Keratinocyte (primary cell): ENCODE measurements around the gene EPOP. TPM values are rescaled to one million over a fixed set of nuclear protein-coding genes. Genes with fewer than 3 reads are reported as not detected.

ENCODE experiments used
- DNase-seq: peaks from one replicate; pipeline ENCODE4 v3.0.0-alpha.2; 2011; ENCODE audit warnings: low read depth, missing footprints, low spot score
- FAIRE-seq: peaks from 2 replicates; lab custom pipeline; 2011; peaks lifted over from hg19 to GRCh38; lab: Jason Lieb, UNC
- H2AFZ ChIP-seq: 2 replicates; pipeline ENCODE4 v1.6.0; 2012; ENCODE audit warnings: low read length, control low read depth, inconsistent platforms; ENCODE audit not compliant: control insufficient read depth
- H3K27ac ChIP-seq: 2 replicates; pipeline ENCODE4 v1.5.1; 2011; ENCODE audit warnings: low read length; ENCODE audit not compliant: control insufficient read depth, insufficient read depth
- H3K27me3 ChIP-seq: 3 replicates; pipeline ENCODE4 v1.6.0; 2011; ENCODE audit warnings: low read length; ENCODE audit not compliant: control insufficient read depth, insufficient read depth; ENCODE audit errors: extremely low read depth
- H3K36me3 ChIP-seq, 2 experiments: 2 replicates in 1 of 2; 3 replicates in 1 of 2; pipeline ENCODE4 v1.5.1; 2011; ENCODE audit warnings: low read length in 2 of 2, mild to moderate bottlenecking in 1 of 2; ENCODE audit not compliant: control insufficient read depth in 2 of 2, insufficient read depth in 2 of 2; ENCODE audit errors: extremely low read depth in 1 of 2
- H3K4me1 ChIP-seq: 3 replicates; pipeline ENCODE4 v1.5.1; 2011; ENCODE audit warnings: low read length; ENCODE audit not compliant: control insufficient read depth, insufficient read depth; ENCODE audit errors: extremely low read depth
- H3K4me2 ChIP-seq: 3 replicates; pipeline ENCODE4 v1.6.0; 2011; ENCODE audit warnings: low read depth, low read length; ENCODE audit not compliant: control insufficient read depth, insufficient read depth; ENCODE audit errors: extremely low read depth
- H3K4me3 ChIP-seq, 3 experiments: fragments of 200-600 bp in 1 of 3; sonication (generic) in 1 of 3; 2 replicates in 2 of 3; 3 replicates in 1 of 3; pipeline ENCODE4 v1.5.1; 2011 to 2016; ENCODE audit warnings: low read length in 3 of 3, mild to moderate bottlenecking in 3 of 3, control low read depth in 2 of 3, inconsistent platforms in 1 of 3, low read depth in 1 of 3, mixed read lengths in 1 of 3, mixed run types in 1 of 3, moderate library complexity in 1 of 3; ENCODE audit not compliant: control insufficient read depth in 2 of 3, insufficient read depth in 2 of 3; ENCODE audit errors: extremely low read depth in 1 of 3
- H3K79me2 ChIP-seq: 2 replicates; pipeline ENCODE4 v1.6.0; 2012; ENCODE audit warnings: low read length; ENCODE audit not compliant: control insufficient read depth, insufficient read depth
- H3K9ac ChIP-seq: 3 replicates; pipeline ENCODE4 v1.6.0; 2011; ENCODE audit warnings: low read length; ENCODE audit not compliant: control insufficient read depth, insufficient read depth; ENCODE audit errors: extremely low read depth
- H3K9me1 ChIP-seq: 3 replicates; pipeline ENCODE4 v1.6.0; 2011; ENCODE audit warnings: low read length; ENCODE audit not compliant: control insufficient read depth, insufficient read depth; ENCODE audit errors: extremely low read depth
- H3K9me3 ChIP-seq: 2 replicates; pipeline ENCODE4 v1.5.1; 2012; ENCODE audit warnings: low read depth, low read length; ENCODE audit not compliant: control insufficient read depth
- H4K20me1 ChIP-seq: 3 replicates; pipeline ENCODE4 v1.6.0; 2011; ENCODE audit warnings: low read length; ENCODE audit not compliant: control insufficient read depth, insufficient read depth; ENCODE audit errors: extremely low read depth
- EZH2 ChIP-seq: IDR thresholded peaks from one replicate; pipeline ENCODE4 v1.6.1; 2012; ENCODE audit warnings: inconsistent platforms, mild to moderate bottlenecking, low read length, moderate library complexity
- dilution Hi-C: fragments of 300-500 bp; cut with MboI; formaldehyde crosslinking; loops from one replicate; pipeline ENCODE4 v1.7.0; 2020; ENCODE audit warnings: low sequenced_read_pairs; ENCODE audit not compliant: extremely low pct_ligation_motif_present
- polyA plus RNA-seq, 5 experiments: library from polyadenylated mRNA; depleted of rRNA in 3 of 5; stranded (reverse) in 3 of 5; stranded (forward) in 1 of 5; unstranded in 1 of 5; fragments of >200 nt; gene quantifications; 1 replicate in 1 of 5; 2 replicates in 3 of 5; 3 replicates in 1 of 5; pipeline versions ENCODE4 v1.2.1 to v1.2.3, GENCODE V29; 2011 to 2012; ENCODE audit warnings: missing spikeins in 2 of 5, low read depth in 1 of 5, low replicate concordance in 1 of 5
- TF ChIP-seq, protein P1 (sequence below), 3 experiments: IDR thresholded peaks in 1 of 3; conservative IDR thresholded peaks in 1 of 3; optimal IDR thresholded peaks in 1 of 3; 2 replicates in 2 of 3; 3 replicates in 1 of 3; pipeline versions ENCODE3 to v1.5.1; 2011; ENCODE audit warnings: low read length in 3 of 3, mild to moderate bottlenecking in 3 of 3, moderate library complexity in 2 of 3, control low read depth in 1 of 3, inconsistent platforms in 1 of 3; ENCODE audit not compliant: insufficient read depth in 2 of 3; ENCODE audit errors: extremely low read depth in 1 of 3

Gene EPOP
- polyA plus RNA-seq, 1 donor (not counting 4 experiments of a cell fraction or from before 2014, with no cell fraction given): 3.2 TPM

GRCh38 chr17:38667099-38667786 is 7.5 kb downstream of the EPOP start:
- Histone ChIP-seq H3K27me3 (peaks cover 24% of the 10 kb centered on the region), H3K9ac (no peak overlapping the region), H3K9me1 (no peaks in the 10 kb centered on the region), H3K79me2 (no peaks in the 10 kb centered on the region), H3K4me1 (peaks cover 7% of the 10 kb centered on the region), H2AFZ (no peak overlapping the region), H3K4me3 (no peak overlapping the region), H3K36me3 (no peaks in the 10 kb centered on the region), H3K4me2 (no peak overlapping the region), H3K27ac (no peak overlapping the region), H4K20me1 (no peaks in the 10 kb centered on the region), H3K9me3 (no peaks in the 10 kb centered on the region)
- DNase-seq (no peak), FAIRE-seq (no peak)
- TF ChIP-seq EZH2: no peak
- TF ChIP-seq, protein P1, sequence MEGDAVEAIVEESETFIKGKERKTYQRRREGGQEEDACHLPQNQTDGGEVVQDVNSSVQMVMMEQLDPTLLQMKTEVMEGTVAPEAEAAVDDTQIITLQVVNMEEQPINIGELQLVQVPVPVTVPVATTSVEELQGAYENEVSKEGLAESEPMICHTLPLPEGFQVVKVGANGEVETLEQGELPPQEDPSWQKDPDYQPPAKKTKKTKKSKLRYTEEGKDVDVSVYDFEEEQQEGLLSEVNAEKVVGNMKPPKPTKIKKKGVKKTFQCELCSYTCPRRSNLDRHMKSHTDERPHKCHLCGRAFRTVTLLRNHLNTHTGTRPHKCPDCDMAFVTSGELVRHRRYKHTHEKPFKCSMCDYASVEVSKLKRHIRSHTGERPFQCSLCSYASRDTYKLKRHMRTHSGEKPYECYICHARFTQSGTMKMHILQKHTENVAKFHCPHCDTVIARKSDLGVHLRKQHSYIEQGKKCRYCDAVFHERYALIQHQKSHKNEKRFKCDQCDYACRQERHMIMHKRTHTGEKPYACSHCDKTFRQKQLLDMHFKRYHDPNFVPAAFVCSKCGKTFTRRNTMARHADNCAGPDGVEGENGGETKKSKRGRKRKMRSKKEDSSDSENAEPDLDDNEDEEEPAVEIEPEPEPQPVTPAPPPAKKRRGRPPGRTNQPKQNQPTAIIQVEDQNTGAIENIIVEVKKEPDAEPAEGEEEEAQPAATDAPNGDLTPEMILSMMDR (optimal IDR thresholded peaks at IDR 0.05 in 1 of 3, IDR thresholded peaks at IDR 0.05 in 1 of 3, conservative IDR thresholded peaks at IDR 0.05 in 1 of 3; ENCODE audit: extremely low read depth in 1 of 3, insufficient read depth in 2 of 3, low read length in 3 of 3): peak; percentile 99 to 100 (median 100)
- dilution Hi-C loops: no loop called here

- H3K79me2 ChIP-seq: no peaks in the 10 kb centered on the region
- H3K9ac ChIP-seq: no peak overlapping the region
- H3K27me3 ChIP-seq: peaks cover 10% of the 10 kb centered on the region
- no peak overlapping the region for H3K4me3 ChIP-seq
- H3K9me3 ChIP-seq: no peaks in the 10 kb centered on the region
- no peak for TF ChIP-seq EZH2
- TF ChIP-seq, protein P1 (optimal IDR thresholded peaks at IDR 0.05 in 1 of 3, IDR thresholded peaks at IDR 0.05 in 1 of 3, conservative IDR thresholded peaks at IDR 0.05 in 1 of 3; ENCODE audit: extremely low read depth in 1 of 3, insufficient read depth in 2 of 3, low read length in 3 of 3): no peak
- H3K36me3 ChIP-seq: no peaks in the 10 kb centered on the region
- DNase-seq (no peak), FAIRE-seq (no peak)
- no peak overlapping the region for H3K4me2 ChIP-seq
- H3K4me1 ChIP-seq: no peaks in the 10 kb centered on the region
- no peak overlapping the region for H3K27ac ChIP-seq
- H2AFZ ChIP-seq: no peak overlapping the region
- dilution Hi-C loops: no loop called here
- H4K20me1 ChIP-seq: no peaks in the 10 kb centered on the region
- no peaks in the 10 kb centered on the region for H3K9me1 ChIP-seq
Measured at GRCh38 chr17:38663964-38664644, 10.7 kb downstream of the EPOP start.
